Esophagus squamous epithelium (tissue), 5 donors: ENCODE results near the gene WWOX. TPM values are rescaled to one million over a fixed set of nuclear protein-coding genes. Genes with fewer than 3 reads are reported as not detected.

Source experiments
- DNase-seq: peaks from one replicate; lab custom pipeline; 2025; lab: John Stamatoyannopoulos, UW
- H3K27ac ChIP-seq, 4 donors: fragments of 200-600 bp; sonication (generic); one replicate each; pipeline ENCODE4 v1.5.1; 2016 to 2019; ENCODE audit warnings: mild to moderate bottlenecking in 1 of 4
- H3K27me3 ChIP-seq, 4 donors: fragments of 200-600 bp; sonication (generic); 1 replicate in 3 of 4; 2 replicates in 1 of 4; pipeline versions ENCODE4 v1.5.1 to v1.6.0; 2017 to 2021; ENCODE audit warnings: antibody characterized with exemption in 1 of 4
- H3K36me3 ChIP-seq, 3 donors: fragments of 200-600 bp; sonication (generic); one replicate each; pipeline ENCODE4 v1.5.1; 2016 to 2019
- H3K4me1 ChIP-seq, 3 donors: fragments of 200-600 bp; sonication (generic); one replicate each; pipeline ENCODE4 v1.5.1; 2017 to 2019
- H3K4me3 ChIP-seq, 4 donors: fragments of 200-600 bp; sonication (generic); 1 replicate in 3 of 4; 2 replicates in 1 of 4; pipeline ENCODE4 v1.5.1; 2016 to 2019; ENCODE audit warnings: mild to moderate bottlenecking in 2 of 4, moderate library complexity in 1 of 4
- H3K9me3 ChIP-seq, 3 donors: fragments of 200-600 bp; sonication (generic); one replicate each; pipeline ENCODE4 v1.5.1; 2016 to 2019
- POLR2A ChIP-seq, 4 donors: fragments of 450-650 bp; IDR thresholded peaks; one replicate each; pipeline ENCODE4 v1.6.1; 2017; ENCODE audit warnings: antibody characterized with exemption in 4 of 4, mild to moderate bottlenecking in 4 of 4, moderate library complexity in 3 of 4
- WGBS, 2 donors: methylation state at CpG; one replicate each; pipeline ENCODE4 v1.1.5; 2018; 5-methylcytosine and 5-hydroxymethylcytosine counted together
- intact Hi-C: fragments of 100-400 bp; cut with DNase I; formaldehyde crosslinking; loops from one replicate; pipeline ENCODE4 v1.15.0; 2022
- total RNA-seq, 4 donors: library from RNA; depleted of rRNA; stranded (reverse); fragments of >200 nt; gene quantifications; one replicate each; pipeline ENCODE4 v1.1.0, GENCODE V29; 2016
- TF ChIP-seq, protein P1 (sequence below), 6 experiments: fragments of 450-650 bp in 4 of 6; fragments of 200-600 bp in 2 of 6; sonication (generic) in 2 of 6; IDR thresholded peaks; one replicate each; pipeline ENCODE4 v1.5.1; 2016 to 2019; ENCODE audit warnings: antibody characterized with exemption in 6 of 6, mild to moderate bottlenecking in 4 of 6, moderate library complexity in 4 of 6
- donor health status: DM: yes; HTN: yes; CAD: no.

Gene WWOX
- total RNA-seq, 4 donors from 2014 or later, result 20.9 to 31.1 (median 27.5) TPM

- no peaks in the 10 kb centered on the region for H3K9me3 ChIP-seq
- peaks cover 0 to 3% (median 0%) of the 10 kb centered on the region in 3 donors for H3K4me1 ChIP-seq
- intact Hi-C loops, result no loop called here
- no peak for DNase-seq
- TF ChIP-seq POLR2A (IDR thresholded peaks at IDR 0.05), result no peak
- TF ChIP-seq, protein P1, sequence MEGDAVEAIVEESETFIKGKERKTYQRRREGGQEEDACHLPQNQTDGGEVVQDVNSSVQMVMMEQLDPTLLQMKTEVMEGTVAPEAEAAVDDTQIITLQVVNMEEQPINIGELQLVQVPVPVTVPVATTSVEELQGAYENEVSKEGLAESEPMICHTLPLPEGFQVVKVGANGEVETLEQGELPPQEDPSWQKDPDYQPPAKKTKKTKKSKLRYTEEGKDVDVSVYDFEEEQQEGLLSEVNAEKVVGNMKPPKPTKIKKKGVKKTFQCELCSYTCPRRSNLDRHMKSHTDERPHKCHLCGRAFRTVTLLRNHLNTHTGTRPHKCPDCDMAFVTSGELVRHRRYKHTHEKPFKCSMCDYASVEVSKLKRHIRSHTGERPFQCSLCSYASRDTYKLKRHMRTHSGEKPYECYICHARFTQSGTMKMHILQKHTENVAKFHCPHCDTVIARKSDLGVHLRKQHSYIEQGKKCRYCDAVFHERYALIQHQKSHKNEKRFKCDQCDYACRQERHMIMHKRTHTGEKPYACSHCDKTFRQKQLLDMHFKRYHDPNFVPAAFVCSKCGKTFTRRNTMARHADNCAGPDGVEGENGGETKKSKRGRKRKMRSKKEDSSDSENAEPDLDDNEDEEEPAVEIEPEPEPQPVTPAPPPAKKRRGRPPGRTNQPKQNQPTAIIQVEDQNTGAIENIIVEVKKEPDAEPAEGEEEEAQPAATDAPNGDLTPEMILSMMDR (IDR thresholded peaks at IDR 0.05), result no peak
- H3K4me3 ChIP-seq, result no peak overlapping the region
- WGBS, 2 donors, result 30 to 38% methylated on average over 5 to 6 of the region's 6 CpGs
- H3K27ac ChIP-seq, result no peak overlapping the region
- no peaks in the 10 kb centered on the region for H3K36me3 ChIP-seq
- H3K27me3 ChIP-seq, result no peaks in the 10 kb centered on the region
Observed at GRCh38 chr16:79182616-79183015, 1083.2 kb downstream of the WWOX start.

GRCh38 chr16:79183571-79183970 is 1084.1 kb downstream of the WWOX start:
- Histone ChIP-seq H3K4me3 (no peak overlapping the region), H3K9me3 (no peaks in the 10 kb centered on the region), H3K27me3 (no peaks in the 10 kb centered on the region), H3K27ac (no peak overlapping the region), H3K4me1 (peaks cover 0 to 3% (median 0%) of the 10 kb centered on the region in 3 donors), H3K36me3 (no peaks in the 10 kb centered on the region)
- DNase-seq, result no peak
- 91 to 97% methylated on average over 4 of the region's 4 CpGs for WGBS, 2 donors
- intact Hi-C loops, result no loop called here
- TF ChIP-seq, protein P1 (IDR thresholded peaks at IDR 0.05), result no peak
- no peak for TF ChIP-seq POLR2A (IDR thresholded peaks at IDR 0.05)

DNA sequence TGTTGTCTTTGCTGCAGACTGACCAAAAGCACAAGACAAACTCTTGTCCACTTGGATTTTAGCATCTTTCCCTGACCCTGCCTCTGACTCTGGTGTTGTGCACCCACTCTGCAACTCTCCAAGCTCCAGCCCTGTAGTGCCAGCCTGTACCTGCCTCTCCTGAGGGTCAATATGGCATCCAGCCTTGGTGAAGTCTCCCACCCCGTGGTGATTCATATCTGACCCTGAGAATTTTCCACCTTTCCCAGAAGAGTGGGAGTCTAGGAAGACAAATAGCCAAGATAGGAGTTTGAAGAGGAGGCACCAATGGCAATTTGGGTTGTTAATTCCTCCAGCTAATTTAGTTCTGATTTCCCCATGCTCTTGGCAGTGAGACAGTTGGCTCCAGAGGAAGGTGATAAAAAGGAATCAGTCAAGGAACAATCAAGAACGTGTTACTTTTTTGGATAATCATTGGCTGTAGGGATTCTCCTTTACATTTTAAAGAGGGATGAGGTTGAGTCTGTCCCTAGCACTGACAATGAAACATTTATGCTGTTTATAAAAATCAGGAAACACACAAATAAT is 1085.1 kb downstream of the WWOX start:
- Histone ChIP-seq H3K9me3 (no peaks in the 10 kb centered on the region), H3K4me1 (peaks cover 0 to 3% (median 0%) of the 10 kb centered on the region in 3 donors), H3K36me3 (no peaks in the 10 kb centered on the region), H3K27ac (no peak overlapping the region), H3K4me3 (no peak overlapping the region), H3K27me3 (no peaks in the 10 kb centered on the region)
- intact Hi-C loops, result no loop called here
- DNase-seq, result no peak
- TF ChIP-seq POLR2A (IDR thresholded peaks at IDR 0.05), result no peak
- TF ChIP-seq, protein P1 (IDR thresholded peaks at IDR 0.05), result no peak
- 37 to 52% methylated on average over 2 of the region's 2 CpGs for WGBS, 2 donors

- Histone ChIP-seq H3K27ac (no peak overlapping the region), H3K4me3 (no peak overlapping the region), H3K27me3 (no peaks in the 10 kb centered on the region), H3K36me3 (no peaks in the 10 kb centered on the region), H3K9me3 (no peaks in the 10 kb centered on the region), H3K4me1 (peaks cover 0 to 3% (median 0%) of the 10 kb centered on the region in 3 donors)
- TF ChIP-seq, protein P1 (IDR thresholded peaks at IDR 0.05), result no peak
- TF ChIP-seq POLR2A (IDR thresholded peaks at IDR 0.05), result no peak
- no peak for DNase-seq
- 78 to 90% methylated on average over 4 of the region's 4 CpGs for WGBS, 2 donors
- intact Hi-C loops, result no loop called here
Observed at GRCh38 chr16:79185711-79186110, 1086.3 kb downstream of the WWOX start.

GRCh38 chr16:79186196-79186595 is 1086.7 kb downstream of the WWOX start:
- no peak for TF ChIP-seq POLR2A (IDR thresholded peaks at IDR 0.05)
- TF ChIP-seq, protein P1 (IDR thresholded peaks at IDR 0.05), result no peak
- DNase-seq, result no peak
- Histone ChIP-seq H3K4me1 (peaks cover 0 to 3% (median 0%) of the 10 kb centered on the region in 3 donors), H3K36me3 (no peaks in the 10 kb centered on the region), H3K4me3 (no peak overlapping the region), H3K9me3 (no peaks in the 10 kb centered on the region), H3K27me3 (no peaks in the 10 kb centered on the region), H3K27ac (no peak overlapping the region)
- intact Hi-C loops, result no loop called here
- WGBS, 2 donors, result 87 to 91% methylated on average over 6 of the region's 6 CpGs
